ENCODE measurements around the gene SSBP3. TPM values are rescaled to one million over a fixed set of nuclear protein-coding genes. Genes with fewer than 3 reads are reported as not detected.

The SSBP3 gene
- total RNA-seq, 1 experiment from 2014 or later = 115 TPM

DNA sequence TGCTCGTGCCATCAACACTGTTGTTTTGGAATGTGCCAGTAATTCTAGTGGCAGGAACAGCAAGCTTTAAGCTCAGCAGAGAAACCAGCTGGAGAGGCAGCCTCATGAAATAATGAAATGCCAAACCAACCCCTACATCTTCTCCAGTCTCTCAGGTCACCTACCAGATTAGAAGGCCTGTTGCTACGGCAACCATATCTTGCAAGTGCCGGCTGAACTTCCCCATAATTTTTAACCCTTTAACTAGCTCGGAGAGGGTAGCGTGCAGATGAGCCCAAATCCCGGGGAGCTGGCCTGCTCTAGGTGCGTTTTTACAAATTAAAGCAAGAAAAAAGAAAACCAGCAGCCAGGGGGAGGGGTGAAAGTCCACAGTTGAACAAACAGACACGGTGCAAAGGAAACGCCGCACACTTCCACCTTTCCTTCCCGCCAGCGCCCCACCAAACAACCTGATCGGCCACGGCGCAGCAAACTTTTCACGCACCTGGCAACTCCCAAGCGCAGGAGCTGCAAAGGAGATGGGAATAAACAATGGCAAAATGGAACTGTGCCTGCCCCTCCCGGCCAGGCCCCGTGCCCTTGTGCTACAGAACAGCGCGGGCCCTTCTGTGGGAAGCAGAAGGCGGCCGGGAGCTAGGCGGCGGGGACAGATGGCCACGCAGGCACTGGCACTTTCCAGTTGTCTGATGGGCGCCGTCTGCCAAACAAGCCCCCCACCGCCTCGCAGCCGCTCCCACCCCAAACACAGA is 50.1 kb downstream of the SSBP3 start:
- Mint-ChIP-seq H3K4me1 (peaks cover 92% of the 10 kb centered on the region), H3K27ac (peak overlapping the region; percentile 48), H3K36me3 (peaks cover 13% of the 10 kb centered on the region), H3K27me3 (ENCODE audit: low read depth) (no peaks in the 10 kb centered on the region), H3K4me3 (0 out of 2 replicates have a peak overlapping the region, but pooled peaks have one; percentile 1), H3K9me3 (no peaks in the 10 kb centered on the region)
- no peak for DNase-seq (ENCODE audit: low spot score)
- POLR2A ChIA-PET = interaction anchor here (0.6 to 1.1 kb wide), 2 partner anchors 43 to 147 kb away, joined by 3 to 5 read pairs; no protein-coding TSS in a partner anchor
- ATAC-seq = no peak
- TF ChIP-seq, protein P1, sequence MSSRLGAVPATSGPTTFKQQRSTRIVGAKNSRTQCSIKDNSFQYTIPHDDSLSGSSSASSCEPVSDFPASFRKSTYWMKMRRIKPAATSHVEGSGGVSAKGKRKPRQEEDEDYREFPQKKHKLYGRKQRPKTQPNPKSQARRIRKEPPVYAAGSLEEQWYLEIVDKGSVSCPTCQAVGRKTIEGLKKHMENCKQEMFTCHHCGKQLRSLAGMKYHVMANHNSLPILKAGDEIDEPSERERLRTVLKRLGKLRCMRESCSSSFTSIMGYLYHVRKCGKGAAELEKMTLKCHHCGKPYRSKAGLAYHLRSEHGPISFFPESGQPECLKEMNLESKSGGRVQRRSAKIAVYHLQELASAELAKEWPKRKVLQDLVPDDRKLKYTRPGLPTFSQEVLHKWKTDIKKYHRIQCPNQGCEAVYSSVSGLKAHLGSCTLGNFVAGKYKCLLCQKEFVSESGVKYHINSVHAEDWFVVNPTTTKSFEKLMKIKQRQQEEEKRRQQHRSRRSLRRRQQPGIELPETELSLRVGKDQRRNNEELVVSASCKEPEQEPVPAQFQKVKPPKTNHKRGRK (CRISPR knock-in tag; IDR thresholded peaks at IDR 0.05; ENCODE audit: borderline replicate concordance) = no peak
- TF ChIP-seq MYBL2 (CRISPR knock-in tag; IDR thresholded peaks at IDR 0.05) (no peak), ZNF416 (CRISPR knock-in tag; IDR thresholded peaks at IDR 0.05) (no peak), ZNF138 (CRISPR knock-in tag; conservative IDR thresholded peaks at IDR 0.05) (no peak), TEAD4 (CRISPR knock-in tag; IDR thresholded peaks at IDR 0.05) (no peak), SP1 (CRISPR knock-in tag; conservative IDR thresholded peaks at IDR 0.05) (no peak), ZNF232 (CRISPR knock-in tag; IDR thresholded peaks at IDR 0.05) (no peak), SMAD4 (CRISPR knock-in tag; IDR thresholded peaks at IDR 0.05) (no peak), NR3C1 (CRISPR knock-in tag; conservative IDR thresholded peaks at IDR 0.05; ENCODE audit: low read depth) (no peak), ATF1 (CRISPR knock-in tag; IDR thresholded peaks at IDR 0.05) (no peak), TP53 (CRISPR knock-in tag; IDR thresholded peaks at IDR 0.05) (no peak), PRRX2 (CRISPR knock-in tag; IDR thresholded peaks at IDR 0.05) (no peak), NR1H2 (CRISPR knock-in tag; IDR thresholded peaks at IDR 0.05) (no peak), SMAD3 (CRISPR knock-in tag; IDR thresholded peaks at IDR 0.05; ENCODE audit: borderline replicate concordance) (no peak)
- TF ChIP-seq, protein P2, sequence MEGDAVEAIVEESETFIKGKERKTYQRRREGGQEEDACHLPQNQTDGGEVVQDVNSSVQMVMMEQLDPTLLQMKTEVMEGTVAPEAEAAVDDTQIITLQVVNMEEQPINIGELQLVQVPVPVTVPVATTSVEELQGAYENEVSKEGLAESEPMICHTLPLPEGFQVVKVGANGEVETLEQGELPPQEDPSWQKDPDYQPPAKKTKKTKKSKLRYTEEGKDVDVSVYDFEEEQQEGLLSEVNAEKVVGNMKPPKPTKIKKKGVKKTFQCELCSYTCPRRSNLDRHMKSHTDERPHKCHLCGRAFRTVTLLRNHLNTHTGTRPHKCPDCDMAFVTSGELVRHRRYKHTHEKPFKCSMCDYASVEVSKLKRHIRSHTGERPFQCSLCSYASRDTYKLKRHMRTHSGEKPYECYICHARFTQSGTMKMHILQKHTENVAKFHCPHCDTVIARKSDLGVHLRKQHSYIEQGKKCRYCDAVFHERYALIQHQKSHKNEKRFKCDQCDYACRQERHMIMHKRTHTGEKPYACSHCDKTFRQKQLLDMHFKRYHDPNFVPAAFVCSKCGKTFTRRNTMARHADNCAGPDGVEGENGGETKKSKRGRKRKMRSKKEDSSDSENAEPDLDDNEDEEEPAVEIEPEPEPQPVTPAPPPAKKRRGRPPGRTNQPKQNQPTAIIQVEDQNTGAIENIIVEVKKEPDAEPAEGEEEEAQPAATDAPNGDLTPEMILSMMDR (IDR thresholded peaks at IDR 0.05) = no peak
- TF ChIP-seq, protein P3, sequence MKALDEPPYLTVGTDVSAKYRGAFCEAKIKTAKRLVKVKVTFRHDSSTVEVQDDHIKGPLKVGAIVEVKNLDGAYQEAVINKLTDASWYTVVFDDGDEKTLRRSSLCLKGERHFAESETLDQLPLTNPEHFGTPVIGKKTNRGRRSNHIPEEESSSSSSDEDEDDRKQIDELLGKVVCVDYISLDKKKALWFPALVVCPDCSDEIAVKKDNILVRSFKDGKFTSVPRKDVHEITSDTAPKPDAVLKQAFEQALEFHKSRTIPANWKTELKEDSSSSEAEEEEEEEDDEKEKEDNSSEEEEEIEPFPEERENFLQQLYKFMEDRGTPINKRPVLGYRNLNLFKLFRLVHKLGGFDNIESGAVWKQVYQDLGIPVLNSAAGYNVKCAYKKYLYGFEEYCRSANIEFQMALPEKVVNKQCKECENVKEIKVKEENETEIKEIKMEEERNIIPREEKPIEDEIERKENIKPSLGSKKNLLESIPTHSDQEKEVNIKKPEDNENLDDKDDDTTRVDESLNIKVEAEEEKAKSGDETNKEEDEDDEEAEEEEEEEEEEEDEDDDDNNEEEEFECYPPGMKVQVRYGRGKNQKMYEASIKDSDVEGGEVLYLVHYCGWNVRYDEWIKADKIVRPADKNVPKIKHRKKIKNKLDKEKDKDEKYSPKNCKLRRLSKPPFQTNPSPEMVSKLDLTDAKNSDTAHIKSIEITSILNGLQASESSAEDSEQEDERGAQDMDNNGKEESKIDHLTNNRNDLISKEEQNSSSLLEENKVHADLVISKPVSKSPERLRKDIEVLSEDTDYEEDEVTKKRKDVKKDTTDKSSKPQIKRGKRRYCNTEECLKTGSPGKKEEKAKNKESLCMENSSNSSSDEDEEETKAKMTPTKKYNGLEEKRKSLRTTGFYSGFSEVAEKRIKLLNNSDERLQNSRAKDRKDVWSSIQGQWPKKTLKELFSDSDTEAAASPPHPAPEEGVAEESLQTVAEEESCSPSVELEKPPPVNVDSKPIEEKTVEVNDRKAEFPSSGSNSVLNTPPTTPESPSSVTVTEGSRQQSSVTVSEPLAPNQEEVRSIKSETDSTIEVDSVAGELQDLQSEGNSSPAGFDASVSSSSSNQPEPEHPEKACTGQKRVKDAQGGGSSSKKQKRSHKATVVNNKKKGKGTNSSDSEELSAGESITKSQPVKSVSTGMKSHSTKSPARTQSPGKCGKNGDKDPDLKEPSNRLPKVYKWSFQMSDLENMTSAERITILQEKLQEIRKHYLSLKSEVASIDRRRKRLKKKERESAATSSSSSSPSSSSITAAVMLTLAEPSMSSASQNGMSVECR (CRISPR knock-in tag; IDR thresholded peaks at IDR 0.05; ENCODE audit: borderline replicate concordance) = no peak
- TF ChIP-seq, protein P4, sequence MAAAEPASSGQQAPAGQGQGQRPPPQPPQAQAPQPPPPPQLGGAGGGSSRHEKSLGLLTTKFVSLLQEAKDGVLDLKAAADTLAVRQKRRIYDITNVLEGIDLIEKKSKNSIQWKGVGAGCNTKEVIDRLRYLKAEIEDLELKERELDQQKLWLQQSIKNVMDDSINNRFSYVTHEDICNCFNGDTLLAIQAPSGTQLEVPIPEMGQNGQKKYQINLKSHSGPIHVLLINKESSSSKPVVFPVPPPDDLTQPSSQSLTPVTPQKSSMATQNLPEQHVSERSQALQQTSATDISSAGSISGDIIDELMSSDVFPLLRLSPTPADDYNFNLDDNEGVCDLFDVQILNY (CRISPR knock-in tag; IDR thresholded peaks at IDR 0.05) = no peak
- TF ChIP-seq, protein P5, sequence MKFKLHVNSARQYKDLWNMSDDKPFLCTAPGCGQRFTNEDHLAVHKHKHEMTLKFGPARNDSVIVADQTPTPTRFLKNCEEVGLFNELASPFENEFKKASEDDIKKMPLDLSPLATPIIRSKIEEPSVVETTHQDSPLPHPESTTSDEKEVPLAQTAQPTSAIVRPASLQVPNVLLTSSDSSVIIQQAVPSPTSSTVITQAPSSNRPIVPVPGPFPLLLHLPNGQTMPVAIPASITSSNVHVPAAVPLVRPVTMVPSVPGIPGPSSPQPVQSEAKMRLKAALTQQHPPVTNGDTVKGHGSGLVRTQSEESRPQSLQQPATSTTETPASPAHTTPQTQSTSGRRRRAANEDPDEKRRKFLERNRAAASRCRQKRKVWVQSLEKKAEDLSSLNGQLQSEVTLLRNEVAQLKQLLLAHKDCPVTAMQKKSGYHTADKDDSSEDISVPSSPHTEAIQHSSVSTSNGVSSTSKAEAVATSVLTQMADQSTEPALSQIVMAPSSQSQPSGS (CRISPR knock-in tag; IDR thresholded peaks at IDR 0.05; ENCODE audit: borderline replicate concordance, low read depth) = no peak
- TF ChIP-seq, protein P6, sequence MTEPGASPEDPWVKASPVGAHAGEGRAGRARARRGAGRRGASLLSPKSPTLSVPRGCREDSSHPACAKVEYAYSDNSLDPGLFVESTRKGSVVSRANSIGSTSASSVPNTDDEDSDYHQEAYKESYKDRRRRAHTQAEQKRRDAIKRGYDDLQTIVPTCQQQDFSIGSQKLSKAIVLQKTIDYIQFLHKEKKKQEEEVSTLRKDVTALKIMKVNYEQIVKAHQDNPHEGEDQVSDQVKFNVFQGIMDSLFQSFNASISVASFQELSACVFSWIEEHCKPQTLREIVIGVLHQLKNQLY (CRISPR knock-in tag; IDR thresholded peaks at IDR 0.05) = no peak
- TF ChIP-seq, protein P7, sequence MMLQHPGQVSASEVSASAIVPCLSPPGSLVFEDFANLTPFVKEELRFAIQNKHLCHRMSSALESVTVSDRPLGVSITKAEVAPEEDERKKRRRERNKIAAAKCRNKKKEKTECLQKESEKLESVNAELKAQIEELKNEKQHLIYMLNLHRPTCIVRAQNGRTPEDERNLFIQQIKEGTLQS (CRISPR knock-in tag; conservative IDR thresholded peaks at IDR 0.05) = no peak
- CTCF ChIA-PET = interaction anchor here (0.8 to 1.8 kb wide), 8 partner anchors 11 to 133 kb away, joined by 3 to 6 read pairs (median 3); partner anchors contain the start of gene SSBP3

Measured in WTC11 (cell line).